Memory B cell (primary cell): ENCODE data around the gene RUNX2.

Source experiments
- ATAC-seq: fragments of 150-1000 bp; cut with Tn5 transposase; 2 replicates; pipeline ENCODE4 v1.10.0; 2021; ENCODE audit warnings: low read depth, mild to moderate bottlenecking, moderate library complexity
- DNase-seq, 2 donors: peaks; one replicate each; pipeline ENCODE4 v3.0.0; 2022; ENCODE audit warnings: low spot score in 2 of 2
- H3K27ac Mint-ChIP-seq: one replicate; pipeline ENCODE4 v1.8.0; 2022; ENCODE audit warnings: mild to moderate bottlenecking, moderate library complexity, mixed read lengths
- H3K27me3 Mint-ChIP-seq: one replicate; pipeline ENCODE4 v1.8.0; 2022; ENCODE audit warnings: mixed read lengths
- H3K36me3 Mint-ChIP-seq: one replicate; pipeline ENCODE4 v1.8.0; 2022; ENCODE audit warnings: mild to moderate bottlenecking, mixed read lengths
- H3K4me1 Mint-ChIP-seq: one replicate; pipeline ENCODE4 v1.8.0; 2022; ENCODE audit warnings: mixed read lengths
- H3K4me3 Mint-ChIP-seq: one replicate; pipeline ENCODE4 v1.8.0; 2022; ENCODE audit warnings: mild to moderate bottlenecking, moderate library complexity, mixed read lengths
- H3K9me3 Mint-ChIP-seq: one replicate; pipeline ENCODE4 v1.8.0; 2022; ENCODE audit warnings: mixed read lengths

Gene RUNX2

DNA sequence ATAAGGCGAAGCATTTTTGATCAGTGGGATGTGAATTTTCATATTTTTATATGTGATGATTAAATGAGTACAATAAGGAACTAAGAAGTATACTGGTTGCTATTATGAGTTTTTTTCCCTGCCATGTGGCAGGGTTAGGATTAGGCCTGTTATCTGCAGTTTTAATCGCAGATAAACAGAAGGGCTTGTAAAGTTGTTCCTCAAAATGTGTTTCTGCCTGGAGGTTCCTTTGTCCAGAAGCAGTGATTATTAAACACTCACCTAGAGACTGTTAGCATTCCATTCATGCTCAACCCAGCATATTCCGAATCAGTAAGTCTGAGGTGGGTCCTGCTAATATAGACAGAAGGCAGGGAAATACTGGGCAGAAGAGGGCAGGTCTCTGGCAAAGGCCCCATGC is 371.5 kb downstream of the RUNX2 start:
- DNase-seq: no peak
- Mint-ChIP-seq H3K4me3 (no peak overlapping the region), H3K27ac (no peak overlapping the region), H3K4me1 (peaks cover 6% of the 10 kb centered on the region), H3K27me3 (no peaks in the 10 kb centered on the region), H3K36me3 (no peaks in the 10 kb centered on the region), H3K9me3 (no peaks in the 10 kb centered on the region)
- ATAC-seq: no peak

DNA sequence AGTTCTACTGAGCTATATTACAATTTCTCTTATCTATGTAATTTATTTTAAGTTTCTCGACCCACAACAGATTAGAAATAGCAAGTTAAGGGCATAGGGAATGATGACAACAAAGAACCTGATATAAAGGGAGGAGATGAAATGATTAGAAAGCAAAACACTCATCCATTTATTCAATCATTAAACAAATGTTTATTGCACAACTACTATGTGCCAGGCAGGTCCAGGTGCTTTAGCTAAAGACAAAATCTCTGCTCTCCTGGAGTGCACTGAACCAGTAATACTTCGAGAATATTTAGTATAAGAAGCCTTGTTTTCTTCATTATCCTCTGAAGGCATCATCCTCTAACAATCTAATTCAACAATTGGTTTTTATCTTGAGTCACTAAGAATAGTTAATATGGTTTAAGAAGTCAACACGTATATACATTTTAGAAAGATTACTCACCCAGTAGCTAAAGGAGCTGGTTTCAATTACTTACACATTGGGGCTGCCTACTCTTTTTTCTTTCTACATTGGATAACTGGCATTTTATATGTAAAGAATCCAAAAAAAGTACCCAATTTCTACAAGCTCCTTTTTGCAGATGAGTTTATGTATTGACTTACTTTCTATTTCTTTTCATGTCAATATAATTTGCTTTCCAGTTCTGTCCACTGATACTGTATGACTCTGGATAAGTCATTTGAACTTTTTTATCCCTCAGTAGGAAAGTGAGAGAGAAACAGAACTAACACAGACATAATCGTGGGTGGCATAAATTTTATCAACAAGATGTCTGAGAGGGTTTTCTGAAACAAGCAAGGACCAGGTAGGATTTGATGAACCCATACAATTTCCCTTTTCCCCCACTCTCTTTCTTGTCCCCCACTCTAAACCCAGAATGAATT is 375.0 kb downstream of the RUNX2 start:
- H3K27me3 Mint-ChIP-seq: no peaks in the 10 kb centered on the region
- no peaks in the 10 kb centered on the region for H3K9me3 Mint-ChIP-seq
- H3K36me3 Mint-ChIP-seq: no peaks in the 10 kb centered on the region
- H3K27ac Mint-ChIP-seq: no peak overlapping the region
- DNase-seq (no peak), ATAC-seq (no peak)
- H3K4me1 Mint-ChIP-seq: no peaks in the 10 kb centered on the region
- no peak overlapping the region for H3K4me3 Mint-ChIP-seq

DNA sequence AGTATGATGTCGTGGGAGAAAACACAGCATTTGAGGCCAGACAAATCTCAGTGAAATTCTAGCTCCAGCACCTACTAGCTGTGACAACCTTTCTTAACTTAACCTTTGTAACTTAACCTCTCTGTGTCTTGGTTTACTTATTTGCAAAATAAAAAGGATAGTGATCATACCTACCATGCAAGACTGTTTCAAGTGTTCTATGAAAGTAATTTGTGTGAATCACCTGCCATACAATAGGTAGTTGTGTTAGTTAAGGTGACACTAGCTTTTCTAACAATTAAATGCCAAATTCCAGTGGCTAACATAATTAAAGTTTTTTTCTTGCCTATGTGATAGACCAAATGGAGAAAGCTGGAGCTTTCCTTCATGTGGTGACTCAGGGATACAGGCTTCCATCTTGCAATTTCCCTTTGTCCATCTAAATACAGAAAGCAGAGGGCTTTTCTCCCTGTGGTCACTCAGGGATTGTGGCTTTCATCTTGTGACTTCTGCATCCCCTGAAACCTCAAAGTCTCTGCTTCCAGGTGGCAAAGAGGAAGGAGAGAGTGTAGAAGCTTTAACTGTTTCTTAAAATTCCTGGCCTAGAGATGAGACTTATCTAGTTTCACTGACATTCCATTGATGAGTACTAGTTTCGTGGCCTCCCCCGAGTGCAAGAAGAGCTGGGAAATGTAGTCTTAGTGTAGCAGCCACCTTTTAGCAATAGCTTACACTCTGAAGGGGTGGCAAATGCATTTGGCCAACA is 376.1 kb downstream of the RUNX2 start:
- no peak for DNase-seq
- Mint-ChIP-seq H3K27me3 (no peaks in the 10 kb centered on the region), H3K4me3 (no peak overlapping the region), H3K36me3 (no peaks in the 10 kb centered on the region), H3K27ac (no peak overlapping the region), H3K4me1 (no peaks in the 10 kb centered on the region), H3K9me3 (no peaks in the 10 kb centered on the region)
- no peak for ATAC-seq

DNA sequence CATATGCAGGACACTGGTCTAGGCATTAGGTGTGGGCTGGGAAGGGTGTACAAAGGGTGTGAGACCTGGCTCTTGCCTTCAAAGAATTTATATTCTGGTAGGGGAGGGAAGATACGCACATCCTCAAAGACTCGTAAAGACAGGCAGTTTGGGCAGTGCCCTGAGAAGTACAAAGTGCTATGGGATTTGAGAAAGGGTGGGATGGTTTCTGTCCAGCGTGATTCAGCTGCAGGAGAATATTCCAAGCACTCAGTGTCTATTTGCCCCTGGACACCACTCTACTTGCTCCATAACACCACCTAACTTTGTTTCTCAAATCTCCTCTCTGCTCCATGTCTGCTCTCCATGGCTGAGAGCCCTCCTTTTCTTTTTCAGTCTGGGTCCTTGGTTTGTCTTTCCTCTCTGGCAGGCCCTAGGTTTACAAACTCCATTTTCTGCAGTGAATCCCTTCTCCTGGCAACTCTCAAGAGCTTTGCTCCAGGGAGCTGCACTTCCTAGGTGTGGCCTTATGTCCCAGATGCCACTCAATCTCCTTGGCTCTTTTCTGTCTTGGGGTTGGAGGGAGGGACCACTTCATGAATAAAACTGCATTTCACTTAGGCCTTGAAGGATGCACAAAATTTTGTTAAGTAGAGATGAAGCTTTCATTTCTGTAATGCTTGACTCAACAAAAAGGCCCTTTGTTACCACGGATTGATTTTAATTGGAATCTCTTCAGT is 377.2 kb downstream of the RUNX2 start:
- H3K4me3 Mint-ChIP-seq: no peak overlapping the region
- no peaks in the 10 kb centered on the region for H3K9me3 Mint-ChIP-seq
- DNase-seq (no peak), ATAC-seq (no peak)
- no peaks in the 10 kb centered on the region for H3K36me3 Mint-ChIP-seq
- peaks cover 4% of the 10 kb centered on the region for H3K4me1 Mint-ChIP-seq
- H3K27me3 Mint-ChIP-seq: no peaks in the 10 kb centered on the region
- no peak overlapping the region for H3K27ac Mint-ChIP-seq

GRCh38 chr6:45706319-45706718 is 378.2 kb downstream of the RUNX2 start:
- no peak for DNase-seq
- Mint-ChIP-seq H3K9me3 (no peaks in the 10 kb centered on the region), H3K4me1 (peaks cover 10% of the 10 kb centered on the region), H3K36me3 (no peaks in the 10 kb centered on the region), H3K4me3 (no peak overlapping the region), H3K27me3 (no peaks in the 10 kb centered on the region), H3K27ac (no peak overlapping the region)
- no peak for ATAC-seq

- H3K9me3 Mint-ChIP-seq: no peaks in the 10 kb centered on the region
- no peaks in the 10 kb centered on the region for H3K36me3 Mint-ChIP-seq
- DNase-seq (no peak), ATAC-seq (no peak)
- H3K4me3 Mint-ChIP-seq: no peak overlapping the region
- H3K4me1 Mint-ChIP-seq: peaks cover 10% of the 10 kb centered on the region
- H3K27me3 Mint-ChIP-seq: no peaks in the 10 kb centered on the region
- H3K27ac Mint-ChIP-seq: no peak overlapping the region
Observed at GRCh38 chr6:45707176-45707575, 379.0 kb downstream of the RUNX2 start.

- Mint-ChIP-seq H3K4me3 (no peak overlapping the region), H3K9me3 (no peaks in the 10 kb centered on the region), H3K36me3 (no peaks in the 10 kb centered on the region), H3K4me1 (peaks cover 14% of the 10 kb centered on the region), H3K27ac (no peak overlapping the region), H3K27me3 (no peaks in the 10 kb centered on the region)
- ATAC-seq: peak; percentile 48
- DNase-seq: no peak
Observed at GRCh38 chr6:45709781-45710220, 381.7 kb downstream of the RUNX2 start.

DNA sequence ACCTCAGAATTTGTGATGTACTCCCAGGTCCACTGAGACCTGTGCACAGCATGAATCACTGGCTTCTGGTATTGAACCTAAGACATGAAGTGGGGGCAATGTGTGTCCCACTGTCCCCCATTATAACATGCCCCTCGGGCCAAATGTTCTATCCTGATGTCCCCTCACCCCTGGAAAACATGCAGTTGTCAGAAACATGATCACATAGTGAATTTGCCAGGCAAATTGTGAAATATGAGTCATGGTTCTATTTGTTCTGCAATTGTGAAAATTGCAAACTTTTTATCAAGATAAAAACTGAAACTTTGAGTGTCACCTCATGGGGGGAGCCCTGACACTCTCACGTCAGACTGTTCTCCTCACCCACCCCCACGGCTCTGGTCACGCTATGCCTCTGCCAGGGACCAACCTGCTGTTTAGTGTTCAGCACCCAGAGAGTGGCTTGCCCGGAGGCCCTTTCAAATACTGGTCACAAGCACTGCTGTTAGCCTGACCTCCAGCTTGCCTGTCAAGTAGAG is 382.2 kb downstream of the RUNX2 start:
- peak; percentile 57 for ATAC-seq
- Mint-ChIP-seq H3K27me3 (no peaks in the 10 kb centered on the region), H3K9me3 (no peaks in the 10 kb centered on the region), H3K27ac (no peak overlapping the region), H3K36me3 (no peaks in the 10 kb centered on the region), H3K4me3 (no peak overlapping the region), H3K4me1 (peaks cover 14% of the 10 kb centered on the region)
- no peak for DNase-seq

GRCh38 chr6:45712076-45712475 is 383.9 kb downstream of the RUNX2 start:
- Mint-ChIP-seq H3K27me3 (no peaks in the 10 kb centered on the region), H3K27ac (no peak overlapping the region), H3K4me3 (no peak overlapping the region), H3K9me3 (no peaks in the 10 kb centered on the region), H3K36me3 (no peaks in the 10 kb centered on the region), H3K4me1 (peaks cover 14% of the 10 kb centered on the region)
- no peak for ATAC-seq
- DNase-seq: no peak

GRCh38 chr6:45712786-45713185 is 384.7 kb downstream of the RUNX2 start:
- DNase-seq: no peak
- Mint-ChIP-seq H3K4me3 (no peak overlapping the region), H3K9me3 (no peaks in the 10 kb centered on the region), H3K4me1 (peaks cover 14% of the 10 kb centered on the region), H3K27ac (no peak overlapping the region), H3K36me3 (no peaks in the 10 kb centered on the region), H3K27me3 (no peaks in the 10 kb centered on the region)
- ATAC-seq: no peak
